Hepatocyte (in vitro differentiated cells): Measurements from ENCODE around the gene S100G. TPM values are rescaled to one million over a fixed set of nuclear protein-coding genes. Genes with fewer than 3 reads are reported as not detected.
A peak's percentile ranks its signal among the peaks of the same experiment; 100 is the strongest.

Experiments
- DNase-seq: peaks from one replicate; pipeline ENCODE4 v3.0.0-alpha.2; 2016; ENCODE audit warnings: low spot score
- H2AFZ ChIP-seq: fragments of 200-600 bp; sonication (generic); 2 replicates; pipeline ENCODE4 v1.6.0; 2016; ENCODE audit warnings: antibody characterized with exemption, mild to moderate bottlenecking
- H3K27ac ChIP-seq: fragments of 200-600 bp; sonication (generic); 2 replicates; pipeline ENCODE4 v1.5.1; 2016; ENCODE audit warnings: mild to moderate bottlenecking
- H3K27me3 ChIP-seq: fragments of 200-600 bp; sonication (generic); 2 replicates; pipeline ENCODE4 v1.6.1; 2016
- H3K36me3 ChIP-seq: fragments of 200-600 bp; sonication (generic); replicated peaks from 2 replicates; pipeline ENCODE4 v1.5.1; 2016; ENCODE audit warnings: low read depth; ENCODE audit not compliant: insufficient read depth
- H3K4me1 ChIP-seq: fragments of 200-600 bp; sonication (generic); 2 replicates; pipeline ENCODE4 v1.5.1; 2016; ENCODE audit warnings: mild to moderate bottlenecking, moderate library complexity; ENCODE audit not compliant: insufficient read depth
- H3K4me2 ChIP-seq: fragments of 200-600 bp; sonication (generic); 2 replicates; pipeline ENCODE4 v1.6.0; 2016
- H3K4me3 ChIP-seq: fragments of 200-600 bp; sonication (generic); 2 replicates; pipeline ENCODE4 v1.5.1; 2016; ENCODE audit warnings: mild to moderate bottlenecking
- H3K79me2 ChIP-seq: fragments of 200-600 bp; sonication (generic); 2 replicates; pipeline ENCODE4 v1.6.0; 2017; ENCODE audit warnings: mild to moderate bottlenecking
- H3K9me2 ChIP-seq: fragments of 200-600 bp; sonication (generic); replicated peaks from 2 replicates; pipeline ENCODE4 v1.6.0; 2017; ENCODE audit warnings: mild to moderate bottlenecking; ENCODE audit not compliant: insufficient read depth
- H3K9me3 ChIP-seq: fragments of 200-600 bp; sonication (generic); 2 replicates; pipeline ENCODE4 v1.5.1; 2016; ENCODE audit warnings: low read depth, mild to moderate bottlenecking
- H4K20me1 ChIP-seq: fragments of 200-600 bp; sonication (generic); 2 replicates; pipeline ENCODE4 v1.6.0; 2016; ENCODE audit warnings: mild to moderate bottlenecking; ENCODE audit not compliant: insufficient read depth, poor library complexity, severe bottlenecking
- EZH2 ChIP-seq: fragments of 200-600 bp; sonication (generic); IDR thresholded peaks from 2 replicates; pipeline ENCODE4 v1.6.1; 2016; ENCODE audit warnings: antibody characterized with exemption, mild to moderate bottlenecking, borderline replicate concordance
- EZH2phosphoT487 ChIP-seq: fragments of 200-600 bp; sonication (generic); IDR thresholded peaks from one replicate; pipeline ENCODE4 v1.6.1; 2018; ENCODE audit warnings: antibody characterized with exemption, mild to moderate bottlenecking, low read depth, moderate library complexity; ENCODE audit not compliant: unreplicated experiment, severe bottlenecking
- WGBS: methylation state at CpG from one replicate; pipeline ENCODE4 v1.1.6; 2016; ENCODE audit warnings: low lambda C conversion rate; ENCODE audit errors: missing lambda C conversion rate; 5-methylcytosine and 5-hydroxymethylcytosine counted together
- polyA plus RNA-seq: library from polyadenylated mRNA; unstranded; fragments of >200 nt; fragmentation: Nextera tagmentation; extraction: Ambion mirVana; gene quantifications from 2 replicates; pipeline ENCODE4 v1.2.1, GENCODE V29; 2016
- total RNA-seq: library from RNA; depleted of rRNA; stranded (reverse); fragments of >200 nt; gene quantifications from 2 replicates; pipeline ENCODE4 v1.2.3, GENCODE V29; 2014
- TF ChIP-seq, protein P1 (sequence below): fragments of 200-600 bp; sonication (generic); IDR thresholded peaks from 2 replicates; pipeline ENCODE4 v1.5.1; 2016; ENCODE audit warnings: antibody characterized with exemption, mild to moderate bottlenecking; ENCODE audit not compliant: poor library complexity

The S100G gene
- total and polyA plus RNA-seq, 2 experiments from 2014 or later: 4.1 to 35.3 TPM

DNA sequence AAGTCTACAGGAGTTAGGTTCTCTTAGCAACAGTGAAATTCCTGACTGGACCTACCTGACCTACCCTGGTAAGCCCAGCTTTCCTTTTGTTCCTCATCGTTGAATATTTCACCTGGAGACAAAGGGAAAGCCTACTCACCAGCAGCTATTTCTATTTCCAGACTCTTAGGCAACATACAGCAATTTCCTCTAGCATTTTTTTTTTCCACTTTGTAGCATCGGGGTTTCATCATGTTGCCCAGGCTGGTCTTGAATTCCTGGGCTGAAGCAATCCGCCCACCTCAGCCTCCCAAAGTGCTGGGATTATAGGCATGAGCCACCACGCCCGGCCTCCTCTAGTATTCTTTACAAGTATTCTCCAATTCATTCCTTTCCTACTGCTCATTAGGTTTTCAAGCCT is 6.8 kb upstream of the S100G start:
- no peak overlapping the region for H3K4me2 ChIP-seq
- TF ChIP-seq EZH2: no peak
- TF ChIP-seq, protein P1, sequence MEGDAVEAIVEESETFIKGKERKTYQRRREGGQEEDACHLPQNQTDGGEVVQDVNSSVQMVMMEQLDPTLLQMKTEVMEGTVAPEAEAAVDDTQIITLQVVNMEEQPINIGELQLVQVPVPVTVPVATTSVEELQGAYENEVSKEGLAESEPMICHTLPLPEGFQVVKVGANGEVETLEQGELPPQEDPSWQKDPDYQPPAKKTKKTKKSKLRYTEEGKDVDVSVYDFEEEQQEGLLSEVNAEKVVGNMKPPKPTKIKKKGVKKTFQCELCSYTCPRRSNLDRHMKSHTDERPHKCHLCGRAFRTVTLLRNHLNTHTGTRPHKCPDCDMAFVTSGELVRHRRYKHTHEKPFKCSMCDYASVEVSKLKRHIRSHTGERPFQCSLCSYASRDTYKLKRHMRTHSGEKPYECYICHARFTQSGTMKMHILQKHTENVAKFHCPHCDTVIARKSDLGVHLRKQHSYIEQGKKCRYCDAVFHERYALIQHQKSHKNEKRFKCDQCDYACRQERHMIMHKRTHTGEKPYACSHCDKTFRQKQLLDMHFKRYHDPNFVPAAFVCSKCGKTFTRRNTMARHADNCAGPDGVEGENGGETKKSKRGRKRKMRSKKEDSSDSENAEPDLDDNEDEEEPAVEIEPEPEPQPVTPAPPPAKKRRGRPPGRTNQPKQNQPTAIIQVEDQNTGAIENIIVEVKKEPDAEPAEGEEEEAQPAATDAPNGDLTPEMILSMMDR: no peak
- no peak for TF ChIP-seq EZH2phosphoT487
- no peaks in the 10 kb centered on the region for H3K36me3 ChIP-seq
- H3K9me3 ChIP-seq: no peaks in the 10 kb centered on the region
- H3K27ac ChIP-seq: peak overlapping the region; percentile 10
- H3K79me2 ChIP-seq: no peaks in the 10 kb centered on the region
- H3K9me2 ChIP-seq: no peaks in the 10 kb centered on the region
- H4K20me1 ChIP-seq: no peaks in the 10 kb centered on the region
- H3K27me3 ChIP-seq: no peaks in the 10 kb centered on the region
- no peak overlapping the region for H3K4me3 ChIP-seq
- no peak overlapping the region for H2AFZ ChIP-seq
- no peak for DNase-seq
- H3K4me1 ChIP-seq: peaks cover 9% of the 10 kb centered on the region
- WGBS: 73% methylated on average over 5 of the region's 5 CpGs

GRCh38 chrX:16646366-16647138 is 3.4 kb upstream of the S100G start:
- Histone ChIP-seq H3K36me3 (no peaks in the 10 kb centered on the region), H3K27me3 (no peaks in the 10 kb centered on the region), H3K27ac (peak overlapping the region; percentile 90), H3K4me1 (peaks cover 9% of the 10 kb centered on the region), H3K4me3 (no peak overlapping the region), H2AFZ (no peak overlapping the region), H3K4me2 (peak overlapping the region; percentile 53), H3K79me2 (peaks cover 3% of the 10 kb centered on the region), H3K9me2 (no peaks in the 10 kb centered on the region), H3K9me3 (no peaks in the 10 kb centered on the region), H4K20me1 (no peaks in the 10 kb centered on the region)
- WGBS: 58% methylated on average over 4 of the region's 4 CpGs
- no peak for TF ChIP-seq EZH2phosphoT487
- no peak for TF ChIP-seq EZH2
- TF ChIP-seq, protein P1: no peak
- DNase-seq: peak; percentile 26

DNA sequence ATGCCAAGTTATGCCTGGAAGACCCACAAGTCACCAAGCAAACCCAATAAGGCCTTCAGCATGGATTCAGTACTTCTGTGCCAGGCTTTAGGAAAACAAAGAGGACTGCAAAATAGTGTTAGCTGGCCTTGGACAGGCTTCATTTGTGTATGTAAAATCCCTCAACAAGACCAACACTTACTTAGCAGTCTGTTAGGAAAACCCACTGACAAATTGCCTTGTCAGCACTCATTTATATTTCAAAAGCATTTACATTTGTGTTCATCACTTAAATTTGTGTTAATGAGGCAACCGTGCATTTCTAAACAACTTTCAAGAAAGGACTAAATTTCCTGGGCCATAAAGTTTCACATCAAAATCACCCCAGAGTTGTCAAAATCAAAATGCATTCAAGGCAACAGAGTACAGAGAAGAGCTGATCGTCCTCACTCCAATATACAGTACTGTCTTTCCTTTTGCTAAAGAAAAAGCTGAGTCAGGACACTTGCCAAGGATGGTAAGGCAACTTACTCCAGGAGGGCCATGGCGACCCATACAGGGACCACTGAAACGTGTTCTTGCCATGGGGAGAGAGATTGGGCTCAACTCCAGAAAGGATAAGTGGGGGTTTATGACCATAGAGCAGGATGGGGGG is 1.6 kb downstream of the S100G start:
- no peaks in the 10 kb centered on the region for H3K27me3 ChIP-seq
- TF ChIP-seq EZH2phosphoT487 (no peak), EZH2 (no peak)
- TF ChIP-seq, protein P1: no peak

More for the DNA sequence above, 1.6 kb downstream of the S100G start:
- no peaks in the 10 kb centered on the region for H4K20me1 ChIP-seq
- H2AFZ ChIP-seq: no peak overlapping the region
- 84% methylated on average over 4 of the region's 4 CpGs for WGBS
- no peaks in the 10 kb centered on the region for H3K9me2 ChIP-seq
- H3K4me3 ChIP-seq: no peak overlapping the region
- H3K36me3 ChIP-seq: no peaks in the 10 kb centered on the region
- peaks cover 3% of the 10 kb centered on the region for H3K79me2 ChIP-seq
- DNase-seq: no peak
- H3K4me2 ChIP-seq: no peak overlapping the region
- H3K4me1 ChIP-seq: no peaks in the 10 kb centered on the region
- no peaks in the 10 kb centered on the region for H3K9me3 ChIP-seq
- no peak overlapping the region for H3K27ac ChIP-seq
